Tibial nerve (tissue), 4 donors: Measurements from ENCODE around the gene CCDC9.

Experiments used
- EP300 ChIP-seq, 2 donors: sonication (generic); formaldehyde crosslinking; IDR thresholded peaks; one replicate each; pipeline ENCODE4 v1.6.1; 2017; ENCODE audit warnings: antibody characterized with exemption in 2 of 2, mild to moderate bottlenecking in 1 of 2
- POLR2A ChIP-seq, 2 donors: fragments of 450-650 bp; IDR thresholded peaks; one replicate each; pipeline ENCODE4 v1.6.1; 2017; ENCODE audit warnings: antibody characterized with exemption in 2 of 2, mild to moderate bottlenecking in 2 of 2, moderate library complexity in 2 of 2
- TF ChIP-seq, protein P1 (sequence below), 5 experiments: fragments of 200-600 bp in 3 of 5; fragments of 450-650 bp in 2 of 5; sonication (generic) in 3 of 5; IDR thresholded peaks; one replicate each; pipeline ENCODE4 v1.5.1; 2016 to 2019; ENCODE audit warnings: antibody characterized with exemption in 5 of 5, mild to moderate bottlenecking in 3 of 5, moderate library complexity in 2 of 5

DNA sequence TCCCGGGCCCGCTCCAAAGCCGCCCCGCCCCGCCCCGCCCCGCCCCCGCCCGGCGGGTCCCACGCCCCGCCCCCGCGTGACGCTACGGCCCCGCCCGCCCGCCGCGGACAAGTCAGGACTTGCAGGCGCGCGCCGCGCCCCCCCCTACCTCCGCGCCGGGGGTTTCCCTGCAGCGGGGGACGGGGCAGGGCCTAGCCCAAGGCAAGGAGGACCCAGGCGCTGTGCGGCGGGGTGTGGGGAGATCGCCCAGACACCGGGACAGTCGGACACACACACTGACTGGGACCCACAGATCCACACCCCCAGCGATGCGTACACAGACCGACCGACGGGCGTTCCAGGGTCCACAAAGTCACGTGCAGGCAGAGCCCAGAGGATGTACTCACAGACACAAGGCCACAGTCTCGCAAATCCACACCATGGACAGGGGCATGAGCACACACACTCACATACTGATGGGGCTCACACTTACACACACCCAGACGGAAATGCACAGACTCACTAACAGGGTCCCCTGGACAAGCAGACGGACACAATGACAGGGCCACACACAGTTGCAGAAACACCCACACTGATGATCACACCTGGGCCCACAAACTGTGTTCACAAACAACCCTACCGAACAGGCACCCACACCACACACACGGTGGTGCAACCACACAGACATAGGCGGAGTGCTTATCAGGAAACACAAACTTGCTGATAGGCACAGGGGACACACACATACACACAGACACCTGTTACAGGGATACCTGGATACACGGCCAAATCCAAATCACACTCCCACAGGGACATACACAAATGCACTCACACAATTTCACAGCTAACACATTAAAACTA, 24.9 kb upstream of the CCDC9 start:
- TF ChIP-seq, protein P1, sequence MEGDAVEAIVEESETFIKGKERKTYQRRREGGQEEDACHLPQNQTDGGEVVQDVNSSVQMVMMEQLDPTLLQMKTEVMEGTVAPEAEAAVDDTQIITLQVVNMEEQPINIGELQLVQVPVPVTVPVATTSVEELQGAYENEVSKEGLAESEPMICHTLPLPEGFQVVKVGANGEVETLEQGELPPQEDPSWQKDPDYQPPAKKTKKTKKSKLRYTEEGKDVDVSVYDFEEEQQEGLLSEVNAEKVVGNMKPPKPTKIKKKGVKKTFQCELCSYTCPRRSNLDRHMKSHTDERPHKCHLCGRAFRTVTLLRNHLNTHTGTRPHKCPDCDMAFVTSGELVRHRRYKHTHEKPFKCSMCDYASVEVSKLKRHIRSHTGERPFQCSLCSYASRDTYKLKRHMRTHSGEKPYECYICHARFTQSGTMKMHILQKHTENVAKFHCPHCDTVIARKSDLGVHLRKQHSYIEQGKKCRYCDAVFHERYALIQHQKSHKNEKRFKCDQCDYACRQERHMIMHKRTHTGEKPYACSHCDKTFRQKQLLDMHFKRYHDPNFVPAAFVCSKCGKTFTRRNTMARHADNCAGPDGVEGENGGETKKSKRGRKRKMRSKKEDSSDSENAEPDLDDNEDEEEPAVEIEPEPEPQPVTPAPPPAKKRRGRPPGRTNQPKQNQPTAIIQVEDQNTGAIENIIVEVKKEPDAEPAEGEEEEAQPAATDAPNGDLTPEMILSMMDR (IDR thresholded peaks at IDR 0.05), result no peak
- peak in 1 of 2 donors; percentile 56 for TF ChIP-seq EP300 (IDR thresholded peaks at IDR 0.05)
- no peak for TF ChIP-seq POLR2A (IDR thresholded peaks at IDR 0.05)
